Skin epidermis (tissue), 12 donors: Measurements from ENCODE around the gene OBSCN.
A peak's percentile ranks its signal among the peaks of the same experiment; 100 is the strongest.

Experiments used
- H3K27ac ChIP-seq, 21 experiments: fragments of 200-600 bp; sonication (generic) in 11 of 21; one replicate each; pipeline ENCODE4 v1.5.0; 2020; ENCODE audit warnings: mild to moderate bottlenecking in 3 of 21, inconsistent platforms in 2 of 21, moderate library complexity in 2 of 21
- H3K4me3 ChIP-seq, 7 experiments: fragments of 200-600 bp; sonication (generic) in 2 of 7; one replicate each; pipeline ENCODE4 v1.5.0; 2020; ENCODE audit warnings: inconsistent platforms in 2 of 7, mild to moderate bottlenecking in 2 of 7, moderate library complexity in 1 of 7

The OBSCN gene

DNA sequence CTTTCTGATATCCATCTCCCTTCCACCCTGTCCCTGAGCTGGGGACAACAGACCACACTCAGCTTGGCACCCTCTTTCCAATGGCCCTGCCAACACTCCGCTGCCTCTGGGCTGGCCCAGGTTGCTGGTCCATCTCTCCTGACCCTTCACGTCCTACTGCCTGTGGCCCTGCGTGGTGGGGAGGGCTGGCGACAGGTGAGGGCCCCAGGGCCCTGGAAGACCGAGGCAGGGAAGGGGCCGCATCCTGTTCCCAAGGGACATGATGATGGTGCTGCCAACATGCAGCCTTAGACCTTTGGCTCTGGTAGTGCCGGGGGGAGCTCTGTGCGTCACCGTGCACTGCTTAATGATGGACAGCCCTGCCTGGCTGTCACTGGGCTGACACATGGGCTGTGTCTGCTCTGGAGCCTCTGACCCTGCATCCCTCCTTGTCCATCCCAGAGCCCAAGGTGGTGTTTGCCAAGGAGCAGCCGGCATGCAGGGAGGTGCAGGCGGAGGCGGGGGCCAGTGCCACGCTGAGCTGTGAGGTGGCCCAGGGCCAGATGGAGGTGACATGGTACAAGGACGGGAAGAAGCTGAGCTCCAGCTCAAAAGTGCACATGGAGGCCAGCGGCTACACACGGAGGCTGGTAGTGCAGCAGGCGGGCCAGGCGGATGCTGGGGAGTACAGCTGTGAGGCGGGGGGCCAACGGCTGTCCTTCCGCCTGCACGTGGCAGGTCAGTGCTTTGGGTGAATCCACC is 65.2 kb downstream of the OBSCN start:
- H3K4me3 ChIP-seq, result no peak overlapping the region
- no peak overlapping the region for H3K27ac ChIP-seq

DNA sequence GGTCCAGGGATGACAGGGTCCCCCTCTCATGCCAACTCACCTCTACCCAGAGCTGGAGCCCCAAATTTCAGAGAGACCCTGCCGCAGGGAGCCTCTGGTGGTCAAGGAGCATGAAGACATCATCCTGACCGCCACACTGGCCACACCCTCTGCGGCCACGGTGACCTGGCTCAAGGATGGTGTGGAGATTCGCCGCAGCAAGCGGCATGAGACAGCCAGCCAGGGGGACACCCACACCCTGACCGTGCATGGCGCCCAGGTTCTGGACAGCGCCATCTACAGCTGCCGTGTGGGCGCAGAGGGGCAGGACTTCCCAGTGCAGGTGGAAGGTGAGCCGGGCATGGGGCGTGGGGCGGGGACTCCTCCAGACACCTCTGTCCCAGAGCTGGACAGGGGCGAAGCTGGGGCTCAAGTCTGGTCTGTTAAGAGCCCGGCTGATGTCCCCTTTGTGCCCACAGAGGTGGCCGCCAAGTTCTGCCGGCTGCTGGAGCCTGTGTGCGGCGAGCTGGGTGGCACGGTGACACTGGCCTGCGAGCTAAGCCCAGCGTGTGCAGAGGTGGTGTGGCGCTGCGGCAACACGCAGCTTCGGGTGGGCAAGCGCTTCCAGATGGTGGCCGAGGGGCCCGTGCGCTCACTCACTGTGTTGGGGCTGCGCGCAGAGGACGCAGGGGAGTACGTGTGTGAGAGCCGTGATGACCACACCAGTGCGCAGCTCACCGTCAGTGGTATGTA is 66.0 kb downstream of the OBSCN start:
- Histone ChIP-seq H3K4me3 (no peak overlapping the region), H3K27ac (no peak overlapping the region)

GRCh38 chr1:228274452-228275178 is 66.8 kb downstream of the OBSCN start:
- Histone ChIP-seq H3K27ac (no peak overlapping the region), H3K4me3 (peak overlapping the region in 3 of 7 experiments; percentile 46 to 63 (median 59))

- peak overlapping the region; percentile 39 to 63 (median 54) for H3K4me3 ChIP-seq
- H3K27ac ChIP-seq, result peak overlapping the region in 14 of 21 experiments; percentile 20 to 84 (median 72)
Observed at GRCh38 chr1:228275179-228275429, 67.3 kb downstream of the OBSCN start.

DNA sequence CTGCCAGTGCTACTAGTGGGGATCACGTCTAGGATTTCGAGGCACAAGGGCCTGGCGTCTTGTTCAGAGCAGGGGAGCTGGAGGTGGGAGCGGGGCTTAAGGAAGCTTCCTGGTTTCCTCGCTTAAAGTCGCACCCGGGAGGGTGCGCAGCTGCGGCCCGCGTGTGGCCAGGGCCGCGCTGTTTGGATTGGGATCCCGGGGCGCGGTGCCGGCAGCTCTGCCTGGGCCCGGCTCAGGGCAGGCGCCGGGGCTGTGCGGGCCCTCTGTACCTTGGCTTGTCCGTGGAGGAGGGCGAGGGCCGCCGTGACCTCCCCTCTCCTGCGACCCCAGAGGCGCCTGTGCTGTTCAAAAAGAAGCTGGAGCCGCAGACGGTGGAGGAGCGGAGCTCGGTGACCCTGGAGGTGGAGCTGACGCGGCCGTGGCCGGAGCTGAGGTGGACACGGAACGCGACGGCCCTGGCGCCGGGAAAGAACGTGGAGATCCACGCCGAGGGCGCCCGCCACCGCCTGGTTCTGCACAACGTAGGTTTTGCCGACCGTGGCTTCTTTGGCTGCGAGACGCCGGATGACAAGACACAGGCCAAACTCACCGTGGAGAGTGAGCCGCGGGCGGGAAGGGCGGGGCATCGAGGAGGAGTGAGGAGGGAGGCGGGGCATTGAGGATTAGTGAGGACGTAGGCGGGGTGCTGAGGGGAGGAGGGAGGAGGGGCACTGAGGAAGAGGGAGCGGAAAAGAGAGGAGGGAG is 67.8 kb downstream of the OBSCN start:
- H3K27ac ChIP-seq, result peak overlapping the region in 19 of 21 experiments; percentile 10 to 84 (median 72)
- peak overlapping the region; percentile 39 to 63 (median 54) for H3K4me3 ChIP-seq

GRCh38 chr1:228276174-228276831 is 68.5 kb downstream of the OBSCN start:
- H3K27ac ChIP-seq, result peak overlapping the region in 14 of 21 experiments; percentile 6 to 84 (median 64)
- H3K4me3 ChIP-seq, result peak overlapping the region; percentile 39 to 63 (median 54)

GRCh38 chr1:228276901-228277490 is 69.2 kb downstream of the OBSCN start:
- Histone ChIP-seq H3K27ac (peak overlapping the region in 2 of 21 experiments; percentile 51 to 72), H3K4me3 (peak overlapping the region in 2 of 7 experiments; percentile 54)

DNA sequence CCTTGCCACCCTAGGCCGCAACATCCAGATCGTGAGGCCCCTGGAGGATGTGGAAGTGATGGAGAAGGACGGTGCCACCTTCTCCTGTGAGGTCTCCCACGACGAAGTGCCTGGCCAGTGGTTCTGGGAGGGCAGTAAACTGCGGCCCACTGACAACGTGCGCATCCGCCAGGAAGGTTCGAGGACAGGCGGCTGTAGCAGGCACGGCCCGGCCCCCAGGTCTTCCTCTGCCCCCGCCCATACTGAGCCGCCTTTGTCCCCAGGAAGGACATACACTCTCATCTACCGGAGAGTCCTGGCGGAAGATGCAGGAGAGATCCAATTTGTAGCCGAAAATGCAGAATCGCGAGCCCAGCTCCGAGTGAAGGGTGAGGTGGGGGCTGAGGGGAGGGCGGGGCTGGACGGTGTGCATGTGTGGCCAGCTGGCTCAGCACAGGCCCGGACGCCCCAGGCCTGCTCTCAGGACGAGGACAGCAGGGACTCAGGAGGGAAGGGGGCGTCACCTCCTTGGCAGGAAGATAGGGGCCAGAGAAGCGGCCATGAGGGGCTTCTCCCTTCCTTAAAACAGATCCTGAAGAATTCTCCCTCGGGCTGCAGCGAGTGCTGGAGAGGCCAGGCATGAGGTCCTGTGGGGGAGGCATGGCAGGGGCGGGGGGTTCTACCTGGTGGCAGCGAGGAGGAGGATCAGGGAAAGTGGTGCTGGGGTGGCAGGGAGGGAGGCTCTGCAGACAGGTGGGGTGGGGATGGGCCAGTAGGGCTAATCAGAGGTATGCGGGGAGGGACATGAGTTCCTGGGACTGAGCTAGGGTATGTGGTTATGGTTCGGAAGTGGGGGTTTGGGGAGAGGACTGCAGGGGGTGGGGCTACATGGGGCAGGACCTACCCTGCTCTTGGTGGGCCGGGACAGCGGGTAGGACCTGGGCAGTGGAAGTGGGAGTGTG is 69.9 kb downstream of the OBSCN start:
- Histone ChIP-seq H3K27ac (no peak overlapping the region), H3K4me3 (no peak overlapping the region)

DNA sequence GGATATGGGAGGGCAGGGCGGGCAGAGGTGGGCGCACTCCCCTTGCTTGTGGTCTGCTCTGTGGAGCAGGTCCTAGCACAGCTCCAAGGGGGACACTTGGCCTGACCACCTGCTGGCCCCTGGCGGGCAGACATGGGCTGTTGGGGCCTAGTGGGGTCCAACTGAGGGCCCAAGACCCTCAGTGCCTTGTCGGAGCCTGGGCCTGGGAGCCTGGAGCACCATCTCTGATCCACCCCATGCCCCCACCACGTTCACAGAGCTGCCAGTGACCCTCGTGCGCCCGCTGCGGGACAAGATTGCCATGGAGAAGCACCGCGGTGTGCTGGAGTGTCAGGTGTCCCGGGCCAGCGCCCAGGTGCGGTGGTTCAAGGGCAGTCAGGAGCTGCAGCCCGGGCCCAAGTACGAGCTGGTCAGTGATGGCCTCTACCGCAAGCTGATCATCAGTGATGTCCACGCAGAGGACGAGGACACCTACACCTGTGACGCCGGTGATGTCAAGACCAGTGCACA is 70.6 kb downstream of the OBSCN start:
- H3K27ac ChIP-seq, result no peak overlapping the region
- H3K4me3 ChIP-seq, result no peak overlapping the region

DNA sequence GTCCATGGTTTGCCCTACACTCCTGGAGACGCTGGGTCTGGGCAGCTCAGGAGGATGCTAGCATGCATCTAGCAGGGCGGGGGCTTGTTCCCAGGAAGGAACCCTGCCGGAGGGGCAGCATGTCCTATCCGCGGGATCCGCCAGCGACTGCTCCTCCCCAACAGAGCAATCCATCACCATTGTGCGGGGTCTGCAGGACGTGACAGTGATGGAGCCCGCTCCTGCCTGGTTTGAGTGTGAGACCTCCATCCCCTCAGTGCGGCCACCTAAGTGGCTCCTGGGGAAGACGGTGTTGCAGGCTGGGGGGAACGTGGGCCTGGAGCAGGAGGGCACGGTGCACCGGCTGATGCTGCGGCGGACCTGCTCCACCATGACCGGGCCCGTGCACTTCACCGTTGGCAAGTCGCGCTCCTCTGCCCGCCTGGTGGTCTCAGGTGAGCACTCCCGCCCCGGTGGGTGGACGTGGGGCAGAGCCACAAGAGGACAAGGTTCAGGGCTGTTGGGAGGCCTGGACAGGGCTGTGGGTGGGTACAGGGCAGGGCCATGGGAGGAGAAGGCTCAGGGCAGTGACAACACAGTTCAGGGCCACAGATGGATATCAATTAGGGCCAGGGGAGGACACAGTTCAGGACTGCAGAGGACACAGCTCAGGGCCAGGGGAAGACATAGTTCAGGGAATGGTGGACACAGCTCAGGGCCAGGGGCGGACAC is 71.3 kb downstream of the OBSCN start:
- H3K27ac ChIP-seq, result no peak overlapping the region
- no peak overlapping the region for H3K4me3 ChIP-seq

DNA sequence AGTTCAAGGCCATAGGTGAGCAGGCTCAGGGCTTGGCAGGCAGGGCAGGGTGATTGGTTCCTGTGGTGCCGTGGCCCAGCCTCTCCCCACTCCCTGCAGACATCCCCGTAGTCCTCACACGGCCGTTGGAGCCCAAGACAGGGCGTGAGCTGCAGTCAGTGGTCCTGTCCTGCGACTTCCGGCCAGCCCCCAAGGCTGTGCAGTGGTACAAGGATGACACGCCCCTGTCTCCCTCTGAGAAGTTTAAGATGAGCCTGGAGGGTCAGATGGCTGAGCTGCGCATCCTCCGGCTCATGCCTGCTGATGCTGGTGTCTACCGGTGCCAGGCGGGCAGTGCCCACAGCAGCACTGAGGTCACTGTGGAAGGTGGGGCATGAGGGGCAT is 71.9 kb downstream of the OBSCN start:
- H3K27ac ChIP-seq, result no peak overlapping the region
- no peak overlapping the region for H3K4me3 ChIP-seq

- Histone ChIP-seq H3K27ac (no peak overlapping the region), H3K4me3 (no peak overlapping the region)
Observed at GRCh38 chr1:228280106-228280901, 72.5 kb downstream of the OBSCN start.

DNA sequence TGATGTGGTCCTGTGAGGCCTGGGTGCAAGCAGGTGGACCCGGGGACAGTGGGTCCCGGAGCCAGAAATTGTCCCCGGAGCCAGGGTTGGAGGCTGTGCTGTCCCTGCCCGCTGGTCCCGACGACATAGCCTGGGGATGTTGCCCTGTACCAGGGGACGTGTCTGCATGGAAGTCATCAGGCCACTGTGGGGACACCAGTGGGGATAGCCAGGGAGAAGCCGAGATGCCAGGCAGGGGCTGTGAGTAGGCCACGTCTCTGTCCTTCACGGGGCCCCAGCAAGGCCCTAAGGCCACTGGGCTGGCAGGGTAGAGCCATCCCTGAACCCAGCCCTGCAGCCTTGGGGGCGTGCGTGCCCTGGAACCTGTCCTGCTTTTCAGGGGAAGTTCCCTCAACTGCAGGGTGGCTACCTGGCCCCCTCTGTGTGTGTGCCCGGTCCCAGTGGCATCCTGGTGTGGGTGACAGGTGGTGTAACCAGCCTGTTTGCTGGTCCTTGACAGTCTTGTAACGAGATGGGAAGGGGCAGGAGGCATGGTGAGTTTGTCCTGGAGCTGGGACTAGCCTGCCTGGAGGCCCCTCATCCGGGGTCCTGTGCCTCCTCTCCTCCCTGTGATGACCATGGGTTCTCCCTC is 73.2 kb downstream of the OBSCN start:
- no peak overlapping the region for H3K4me3 ChIP-seq
- H3K27ac ChIP-seq, result no peak overlapping the region

GRCh38 chr1:228281631-228282328 is 73.9 kb downstream of the OBSCN start:
- H3K27ac ChIP-seq, result no peak overlapping the region
- no peak overlapping the region for H3K4me3 ChIP-seq

DNA sequence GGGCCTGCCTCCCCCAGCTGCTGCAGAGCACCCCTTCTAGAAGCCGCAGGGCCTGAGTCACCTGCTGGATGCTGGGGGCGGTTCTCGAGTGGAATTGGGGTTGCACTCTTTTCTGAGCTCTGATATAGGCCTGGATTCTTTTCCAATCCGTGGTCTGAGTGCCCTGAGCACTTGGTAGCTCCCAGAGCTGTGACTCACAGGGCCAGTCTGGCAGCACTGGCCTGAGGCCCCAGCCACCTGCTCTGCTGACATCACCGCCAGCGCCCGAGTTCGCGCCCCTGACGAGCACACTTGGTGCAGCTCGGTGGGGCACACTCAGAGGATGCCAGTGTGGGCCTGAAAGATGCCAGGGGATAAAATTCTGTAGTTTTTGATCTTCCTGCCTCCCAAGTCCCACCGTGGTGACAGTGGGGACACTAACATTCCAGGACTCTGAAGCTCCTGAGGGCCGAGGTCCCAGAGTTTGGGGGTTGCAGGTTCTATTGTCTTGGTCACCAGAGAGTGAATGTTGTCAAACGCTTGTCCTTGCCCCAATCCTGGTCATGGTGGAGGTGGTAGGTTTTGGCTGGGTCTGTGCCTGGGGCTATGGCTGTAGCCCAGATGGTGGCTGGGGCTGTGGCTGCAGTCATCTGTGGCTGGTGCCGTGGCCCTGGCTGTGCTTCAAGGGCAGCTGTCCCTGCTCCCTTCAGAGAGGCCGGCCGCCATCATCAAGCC is 74.6 kb downstream of the OBSCN start:
- H3K27ac ChIP-seq, result no peak overlapping the region
- no peak overlapping the region for H3K4me3 ChIP-seq
